Measurements from ENCODE around the gene PCDHGC5. TPM values are rescaled to one million over a fixed set of nuclear protein-coding genes. Genes with fewer than 3 reads are reported as not detected.

PCDHGC5 gene
- total and polyA plus RNA-seq, 2 donors from 2014 or later, result 1.4 TPM; not detected in 1

DNA sequence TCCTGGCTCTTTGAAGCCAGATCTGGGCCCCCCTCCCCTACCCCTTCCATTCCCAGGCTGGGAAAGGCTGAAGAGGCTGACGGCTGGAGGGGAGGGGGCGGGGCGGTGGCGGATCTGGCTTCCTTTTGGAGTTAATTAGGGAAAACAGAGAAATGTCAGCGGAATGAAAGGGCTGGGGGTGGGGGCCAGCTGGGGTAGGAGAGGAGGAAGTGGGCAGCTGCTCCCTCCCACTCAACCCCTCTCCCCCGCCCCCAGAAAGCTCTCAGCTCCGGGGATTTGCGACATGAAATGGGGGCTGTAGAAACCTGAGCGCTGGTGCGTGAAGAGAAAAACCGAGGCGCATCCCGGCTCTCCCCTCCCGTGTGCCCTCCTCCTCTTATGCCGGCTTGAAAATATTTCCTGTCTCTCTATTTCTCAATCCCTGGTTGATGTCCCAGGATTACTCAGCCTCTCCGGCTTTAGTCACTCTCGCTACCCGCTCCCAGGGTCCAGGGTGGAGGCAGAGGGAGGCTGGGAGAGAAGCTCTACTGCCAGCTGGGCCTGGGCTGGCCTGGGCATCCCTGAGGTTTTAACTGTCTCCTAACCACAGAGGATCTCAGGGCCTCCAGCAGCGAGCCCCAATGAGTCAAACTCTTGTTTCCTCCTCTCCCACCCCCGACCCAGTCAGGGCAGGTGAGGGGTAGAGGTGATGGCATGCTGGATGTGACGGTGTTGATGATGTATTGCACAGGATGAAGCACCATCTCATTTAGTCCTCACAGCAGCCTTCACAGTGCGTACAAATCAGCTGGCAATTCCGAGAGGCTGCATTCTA, 20.1 kb downstream of the PCDHGC5 start:
- intact Hi-C loops (cut with DNase I), result no loop called here
- DNase-seq (peak; percentile 88 to 96 (median 95)), FAIRE-seq (no peak)
- TF ChIP-seq, protein P1, sequence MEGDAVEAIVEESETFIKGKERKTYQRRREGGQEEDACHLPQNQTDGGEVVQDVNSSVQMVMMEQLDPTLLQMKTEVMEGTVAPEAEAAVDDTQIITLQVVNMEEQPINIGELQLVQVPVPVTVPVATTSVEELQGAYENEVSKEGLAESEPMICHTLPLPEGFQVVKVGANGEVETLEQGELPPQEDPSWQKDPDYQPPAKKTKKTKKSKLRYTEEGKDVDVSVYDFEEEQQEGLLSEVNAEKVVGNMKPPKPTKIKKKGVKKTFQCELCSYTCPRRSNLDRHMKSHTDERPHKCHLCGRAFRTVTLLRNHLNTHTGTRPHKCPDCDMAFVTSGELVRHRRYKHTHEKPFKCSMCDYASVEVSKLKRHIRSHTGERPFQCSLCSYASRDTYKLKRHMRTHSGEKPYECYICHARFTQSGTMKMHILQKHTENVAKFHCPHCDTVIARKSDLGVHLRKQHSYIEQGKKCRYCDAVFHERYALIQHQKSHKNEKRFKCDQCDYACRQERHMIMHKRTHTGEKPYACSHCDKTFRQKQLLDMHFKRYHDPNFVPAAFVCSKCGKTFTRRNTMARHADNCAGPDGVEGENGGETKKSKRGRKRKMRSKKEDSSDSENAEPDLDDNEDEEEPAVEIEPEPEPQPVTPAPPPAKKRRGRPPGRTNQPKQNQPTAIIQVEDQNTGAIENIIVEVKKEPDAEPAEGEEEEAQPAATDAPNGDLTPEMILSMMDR (IDR thresholded peaks at IDR 0.05; ENCODE audit: borderline replicate concordance, extremely low read depth, insufficient read depth), result no peak
- no peaks in the 10 kb centered on the region for H3K9me3 ChIP-seq (ENCODE audit: control insufficient read depth in 2 of 3, insufficient read depth in 1 of 3, low read length in 3 of 3)
- H3K9ac ChIP-seq (ENCODE audit: low read length in 3 of 3), result no peak overlapping the region
- H3K27ac ChIP-seq (ENCODE audit: low read depth in 2 of 2, low read length in 2 of 2), result peak overlapping the region; percentile 49 to 73
- H3K4me3 ChIP-seq (ENCODE audit: low read length in 3 of 3), result peak overlapping the region in 1 of 3 donors; percentile 7
- H3K27me3 ChIP-seq (ENCODE audit: control insufficient read depth, insufficient read depth, low read length), result no peaks in the 10 kb centered on the region
- H3K4me1 ChIP-seq (ENCODE audit: control insufficient read depth in 2 of 3, insufficient read depth in 2 of 3, low read depth in 1 of 3, low read length in 3 of 3), result peaks cover 4 to 13% (median 10%) of the 10 kb centered on the region in 3 donors
- peaks cover 0 to 5% (median 0%) of the 10 kb centered on the region in 3 donors for H3K36me3 ChIP-seq (ENCODE audit: control insufficient read depth in 2 of 3, insufficient read depth in 3 of 3, low read length in 3 of 3)

DNA sequence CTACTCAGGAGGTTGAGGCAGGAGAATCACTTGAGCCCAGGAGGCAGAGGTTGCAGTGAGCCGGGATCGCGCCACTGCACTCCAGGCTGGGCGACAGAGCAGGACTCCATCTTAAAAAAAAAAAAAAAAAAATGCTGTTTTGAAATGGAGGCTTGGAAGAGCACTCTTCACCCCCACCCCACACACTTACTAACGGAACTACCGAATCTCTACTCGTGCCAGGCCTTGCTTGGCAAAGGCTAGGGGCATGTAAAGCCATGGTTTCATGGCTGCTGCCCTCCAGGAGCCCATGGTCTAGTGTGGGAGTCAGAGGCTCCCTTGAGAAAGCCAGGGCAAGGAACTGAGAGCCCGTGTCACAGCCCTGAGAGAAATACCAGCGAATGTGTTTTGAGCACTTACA, 21.3 kb downstream of the PCDHGC5 start:
- H3K27ac ChIP-seq (ENCODE audit: low read depth in 2 of 2, low read length in 2 of 2), result no peak overlapping the region
- TF ChIP-seq, protein P1 (IDR thresholded peaks at IDR 0.05; ENCODE audit: borderline replicate concordance, extremely low read depth, insufficient read depth), result no peak
- peaks cover 0 to 5% (median 0%) of the 10 kb centered on the region in 3 donors for H3K36me3 ChIP-seq (ENCODE audit: control insufficient read depth in 2 of 3, insufficient read depth in 3 of 3, low read length in 3 of 3)
- FAIRE-seq, result no peak
- peak in 1 of 5 donors; percentile 19 for DNase-seq
- no peaks in the 10 kb centered on the region for H3K27me3 ChIP-seq (ENCODE audit: control insufficient read depth, insufficient read depth, low read length)
- no peak overlapping the region for H3K9ac ChIP-seq (ENCODE audit: low read length in 3 of 3)
- intact Hi-C loops (cut with DNase I), result no loop called here
- no peaks in the 10 kb centered on the region for H3K9me3 ChIP-seq (ENCODE audit: control insufficient read depth in 2 of 3, insufficient read depth in 1 of 3, low read length in 3 of 3)
- H3K4me1 ChIP-seq (ENCODE audit: control insufficient read depth in 2 of 3, insufficient read depth in 2 of 3, low read depth in 1 of 3, low read length in 3 of 3), result peaks cover 10 to 16% (median 14%) of the 10 kb centered on the region in 3 donors
- no peak overlapping the region for H3K4me3 ChIP-seq (ENCODE audit: low read length in 3 of 3)

DNA sequence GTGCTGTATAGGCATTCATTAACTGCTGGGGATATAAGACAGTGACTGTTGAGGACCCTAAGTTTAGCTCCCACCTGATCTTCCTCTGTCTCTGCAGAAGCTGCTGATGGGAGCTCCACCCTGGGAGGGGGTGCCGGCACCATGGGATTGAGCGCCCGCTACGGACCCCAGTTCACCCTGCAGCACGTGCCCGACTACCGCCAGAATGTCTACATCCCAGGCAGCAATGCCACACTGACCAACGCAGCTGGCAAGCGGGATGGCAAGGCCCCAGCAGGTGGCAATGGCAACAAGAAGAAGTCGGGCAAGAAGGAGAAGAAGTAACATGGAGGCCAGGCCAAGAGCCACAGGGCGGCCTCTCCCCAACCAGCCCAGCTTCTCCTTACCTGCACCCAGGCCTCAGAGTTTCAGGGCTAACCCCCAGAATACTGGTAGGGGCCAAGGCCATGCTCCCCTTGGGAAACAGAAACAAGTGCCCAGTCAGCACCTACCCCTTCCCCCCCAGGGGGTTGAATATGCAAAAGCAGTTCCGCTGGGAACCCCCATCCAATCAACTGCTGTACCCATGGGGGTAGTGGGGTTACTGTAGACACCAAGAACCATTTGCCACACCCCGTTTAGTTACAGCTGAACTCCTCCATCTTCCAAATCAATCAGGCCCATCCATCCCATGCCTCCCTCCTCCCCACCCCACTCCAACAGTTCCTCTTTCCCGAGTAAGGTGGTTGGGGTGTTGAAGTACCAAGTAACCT, 22.1 kb downstream of the PCDHGC5 start:
- TF ChIP-seq, protein P1 (IDR thresholded peaks at IDR 0.05; ENCODE audit: borderline replicate concordance, extremely low read depth, insufficient read depth), result no peak
- intact Hi-C loops (cut with DNase I), result no loop called here
- H3K27ac ChIP-seq (ENCODE audit: low read depth in 2 of 2, low read length in 2 of 2), result no peak overlapping the region
- no peaks in the 10 kb centered on the region for H3K9me3 ChIP-seq (ENCODE audit: control insufficient read depth in 2 of 3, insufficient read depth in 1 of 3, low read length in 3 of 3)
- peak in 1 of 5 donors; percentile 53 for DNase-seq
- peaks cover 11 to 16% (median 14%) of the 10 kb centered on the region in 3 donors for H3K4me1 ChIP-seq (ENCODE audit: control insufficient read depth in 2 of 3, insufficient read depth in 2 of 3, low read depth in 1 of 3, low read length in 3 of 3)
- no peak for FAIRE-seq
- H3K27me3 ChIP-seq (ENCODE audit: control insufficient read depth, insufficient read depth, low read length), result no peaks in the 10 kb centered on the region
- H3K4me3 ChIP-seq (ENCODE audit: low read length in 3 of 3), result no peak overlapping the region
- H3K36me3 ChIP-seq (ENCODE audit: control insufficient read depth in 2 of 3, insufficient read depth in 3 of 3, low read length in 3 of 3), result peaks cover 2 to 5% (median 2%) of the 10 kb centered on the region in 3 donors
- H3K9ac ChIP-seq (ENCODE audit: low read length in 3 of 3), result no peak overlapping the region

All from kidney (tissue), 14 donors.